GM20000 (cell line): ENCODE data around the gene OGG1.

Experiments
- DNase-seq: peaks from one replicate; pipeline ENCODE4 v3.0.0; 2012; ENCODE audit warnings: low spot score
- TF ChIP-seq, protein P1 (sequence below): IDR thresholded peaks from 2 replicates; pipeline ENCODE4 v1.5.1; 2012; ENCODE audit warnings: mild to moderate bottlenecking, control low read depth; ENCODE audit errors: extremely low read depth, missing control alignments

The OGG1 gene

DNA sequence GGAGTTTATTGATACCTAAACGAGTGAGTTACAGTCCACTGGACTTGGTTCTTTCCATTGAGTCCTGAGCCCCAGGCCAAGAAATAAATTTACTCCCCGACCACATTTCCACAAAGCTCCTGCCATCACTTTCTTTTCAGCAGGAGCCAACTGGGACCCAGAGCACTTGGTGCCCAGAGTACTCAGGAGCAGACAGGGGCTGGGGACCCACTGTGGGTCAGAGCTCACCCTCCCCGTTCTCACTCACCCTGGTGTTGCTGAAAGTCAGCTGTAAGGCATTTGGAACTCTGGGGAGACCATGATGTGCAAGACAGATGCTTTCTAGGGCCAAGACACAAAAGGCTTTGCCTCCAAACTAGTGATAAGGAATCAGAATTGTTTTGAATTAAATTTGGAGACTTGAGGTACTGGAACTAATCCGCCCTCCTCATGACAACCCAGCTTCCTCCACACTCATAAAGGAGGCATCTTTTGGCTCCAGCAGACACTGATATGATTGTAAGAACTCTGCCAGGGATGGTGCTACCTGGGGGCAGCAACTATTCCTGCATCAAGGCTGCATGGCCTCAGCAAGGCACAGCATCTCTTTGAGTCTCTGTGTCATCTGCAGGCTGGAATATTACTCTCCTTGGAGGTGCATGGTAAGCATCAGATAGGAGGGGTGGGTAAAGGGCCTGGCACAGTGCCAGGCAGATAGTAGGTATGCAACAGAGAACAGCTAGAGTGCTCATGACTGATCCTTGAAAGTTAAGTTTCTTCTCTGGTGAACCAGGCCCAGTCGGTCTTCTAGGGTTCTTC is 27.3 kb downstream of the OGG1 start:
- no peak for DNase-seq
- TF ChIP-seq, protein P1, sequence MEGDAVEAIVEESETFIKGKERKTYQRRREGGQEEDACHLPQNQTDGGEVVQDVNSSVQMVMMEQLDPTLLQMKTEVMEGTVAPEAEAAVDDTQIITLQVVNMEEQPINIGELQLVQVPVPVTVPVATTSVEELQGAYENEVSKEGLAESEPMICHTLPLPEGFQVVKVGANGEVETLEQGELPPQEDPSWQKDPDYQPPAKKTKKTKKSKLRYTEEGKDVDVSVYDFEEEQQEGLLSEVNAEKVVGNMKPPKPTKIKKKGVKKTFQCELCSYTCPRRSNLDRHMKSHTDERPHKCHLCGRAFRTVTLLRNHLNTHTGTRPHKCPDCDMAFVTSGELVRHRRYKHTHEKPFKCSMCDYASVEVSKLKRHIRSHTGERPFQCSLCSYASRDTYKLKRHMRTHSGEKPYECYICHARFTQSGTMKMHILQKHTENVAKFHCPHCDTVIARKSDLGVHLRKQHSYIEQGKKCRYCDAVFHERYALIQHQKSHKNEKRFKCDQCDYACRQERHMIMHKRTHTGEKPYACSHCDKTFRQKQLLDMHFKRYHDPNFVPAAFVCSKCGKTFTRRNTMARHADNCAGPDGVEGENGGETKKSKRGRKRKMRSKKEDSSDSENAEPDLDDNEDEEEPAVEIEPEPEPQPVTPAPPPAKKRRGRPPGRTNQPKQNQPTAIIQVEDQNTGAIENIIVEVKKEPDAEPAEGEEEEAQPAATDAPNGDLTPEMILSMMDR: no peak

GRCh38 chr3:9777694-9778021 is 27.9 kb downstream of the OGG1 start:
- no peak for DNase-seq
- TF ChIP-seq, protein P1: no peak

- TF ChIP-seq, protein P1: no peak
- DNase-seq: no peak
Observed at GRCh38 chr3:9778143-9779074, 28.7 kb downstream of the OGG1 start.

DNA sequence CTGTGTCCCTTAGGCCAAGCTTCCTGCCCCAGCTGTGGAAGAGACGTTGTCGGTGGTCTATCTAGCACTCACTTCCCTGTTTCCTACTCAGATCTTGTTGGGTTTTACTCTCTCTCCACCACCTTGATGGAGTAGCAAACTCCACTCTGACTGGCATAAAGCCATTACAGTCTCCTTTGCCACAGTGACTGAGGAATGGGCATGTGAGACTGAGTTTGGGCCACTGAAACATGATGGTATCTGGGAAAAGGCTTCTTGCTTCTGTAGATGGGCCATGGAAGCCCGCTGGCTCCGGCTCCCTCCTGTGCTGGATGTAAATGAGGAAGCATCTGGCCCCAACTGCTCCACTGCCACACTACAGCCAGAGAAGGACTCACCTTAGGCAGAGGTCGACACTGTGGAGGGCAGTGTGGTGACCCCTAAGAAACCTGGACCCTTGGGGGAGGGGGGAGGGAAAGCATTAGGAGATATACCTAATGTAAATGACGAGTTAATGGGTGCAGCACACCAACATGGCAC is 29.4 kb downstream of the OGG1 start:
- TF ChIP-seq, protein P1: no peak
- no peak for DNase-seq

DNA sequence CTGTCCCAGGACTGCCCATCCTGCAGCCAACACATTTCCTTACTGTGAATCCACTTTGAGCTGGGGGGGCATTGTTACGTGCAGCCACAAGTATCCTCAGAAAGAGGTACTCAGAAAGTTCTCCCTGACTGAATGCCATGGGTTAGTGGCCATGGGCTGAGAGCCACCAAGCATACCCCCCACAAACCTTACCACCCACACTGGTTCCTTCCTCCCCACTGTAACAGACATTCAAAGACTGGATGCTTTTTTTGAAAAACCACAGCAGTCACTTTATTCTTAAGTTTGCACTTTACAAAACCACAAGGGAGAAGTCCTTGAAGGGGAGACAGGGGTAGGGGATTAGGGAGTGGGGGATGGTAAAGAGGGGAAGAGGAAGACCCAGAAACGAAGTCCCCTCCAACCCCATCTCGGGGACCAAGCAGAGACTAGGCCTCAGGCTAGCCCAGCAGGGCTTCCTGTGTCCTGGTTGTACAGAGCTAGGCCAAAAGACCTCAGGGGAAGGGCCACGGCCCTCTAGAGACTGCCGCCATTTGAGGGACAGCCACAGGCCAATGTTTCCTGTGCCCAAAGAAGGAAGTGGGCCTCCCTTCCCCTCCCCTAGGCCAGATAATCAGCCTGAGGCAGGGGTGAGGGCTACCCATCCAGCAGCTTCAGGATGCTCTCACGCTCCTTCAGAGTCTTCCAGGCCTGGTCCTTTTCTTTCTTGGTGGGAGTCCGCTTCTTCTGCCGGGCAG is 30.1 kb downstream of the OGG1 start:
- TF ChIP-seq, protein P1: no peak
- peak; percentile 61 for DNase-seq

DNA sequence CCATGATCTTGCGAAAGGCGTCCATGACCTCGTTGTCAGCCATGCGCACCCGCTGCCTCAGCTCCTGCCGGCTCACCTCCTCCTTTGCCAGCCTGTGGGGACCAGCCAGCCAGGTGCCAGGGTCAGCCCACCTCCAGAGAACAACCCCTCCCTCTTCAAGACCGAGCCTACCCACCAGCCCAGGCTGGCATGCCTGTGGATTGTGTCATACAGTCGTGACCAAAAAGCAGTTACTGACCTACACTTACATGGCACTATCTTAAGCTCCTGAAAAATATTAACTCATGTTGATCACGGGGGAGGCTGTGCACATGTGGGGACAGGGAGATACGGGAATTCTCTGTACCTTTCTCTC is 30.7 kb downstream of the OGG1 start:
- TF ChIP-seq, protein P1: no peak
- DNase-seq: no peak
